Spleen (tissue), 11 donors: ENCODE data around the gene FUOM. TPM values are rescaled to one million over a fixed set of nuclear protein-coding genes. Genes with fewer than 3 reads are reported as not detected.

Experiments used
- DNase-seq: peaks from one replicate; pipeline ENCODE4 v3.0.0-alpha.2; 2020
- H3K27ac ChIP-seq, 8 donors: fragments of 200-600 bp; sonication (generic) in 7 of 8; 1 replicate in 4 of 8; 2 replicates in 4 of 8; pipeline versions ENCODE4 v1.5.0 to v1.8.0; 2016 to 2021; ENCODE audit warnings: inconsistent platforms in 4 of 8, mild to moderate bottlenecking in 4 of 8, moderate library complexity in 1 of 8
- H3K27me3 ChIP-seq, 7 donors: fragments of 200-600 bp; sonication (generic) in 6 of 7; replicated peaks in 1 of 7; 1 replicate in 4 of 7; 2 replicates in 3 of 7; pipeline versions ENCODE4 v1.5.0 to v1.8.0; 2016 to 2021; ENCODE audit warnings: inconsistent platforms in 3 of 7, mild to moderate bottlenecking in 1 of 7
- H3K36me3 ChIP-seq, 6 donors: fragments of 200-600 bp; sonication (generic) in 5 of 6; 1 replicate in 4 of 6; 2 replicates in 2 of 6; pipeline versions ENCODE4 v1.5.0 to v1.8.0; 2016 to 2021; ENCODE audit warnings: inconsistent platforms in 2 of 6
- H3K4me1 ChIP-seq, 6 donors: fragments of 200-600 bp; sonication (generic) in 5 of 6; 1 replicate in 3 of 6; 2 replicates in 3 of 6; pipeline versions ENCODE4 v1.5.0 to v1.8.0; 2016 to 2021; ENCODE audit warnings: inconsistent platforms in 3 of 6
- H3K4me3 ChIP-seq, 8 donors: fragments of 200-600 bp; sonication (generic) in 7 of 8; 1 replicate in 4 of 8; 2 replicates in 4 of 8; pipeline versions ENCODE4 v1.5.0 to v1.8.0; 2016 to 2021; ENCODE audit warnings: inconsistent platforms in 4 of 8, mild to moderate bottlenecking in 4 of 8, moderate library complexity in 2 of 8
- H3K9me3 ChIP-seq, 8 donors: fragments of 200-600 bp; sonication (generic) in 7 of 8; 1 replicate in 4 of 8; 2 replicates in 4 of 8; pipeline versions ENCODE4 v1.5.0 to v1.8.0; 2016 to 2021; ENCODE audit warnings: inconsistent platforms in 4 of 8
- CTCF ChIP-seq, 11 experiments: fragments of 200-600 bp in 7 of 11; fragments of 450-650 bp in 4 of 11; sonication (generic) in 4 of 11; IDR thresholded peaks in 8 of 11; conservative IDR thresholded peaks in 3 of 11; 1 replicate in 7 of 11; 2 replicates in 4 of 11; pipeline versions ENCODE4 v1.4.0 to v1.8.0; 2016 to 2021; ENCODE audit warnings: antibody characterized with exemption in 11 of 11, inconsistent platforms in 4 of 11, mild to moderate bottlenecking in 1 of 11
- POLR2A ChIP-seq, 3 donors: fragments of 450-650 bp; IDR thresholded peaks; one replicate each; pipeline ENCODE4 v1.5.1; 2017; ENCODE audit warnings: antibody characterized with exemption in 3 of 3, mild to moderate bottlenecking in 1 of 3
- POLR2AphosphoS5 ChIP-seq, 3 donors: sonication (generic); formaldehyde crosslinking; IDR thresholded peaks; one replicate each; pipeline ENCODE4 v1.5.1; 2017; ENCODE audit warnings: antibody characterized with exemption in 3 of 3
- WGBS, 5 donors: extraction: QIAGEN DNeasy Blood & Tissue Kit in 3 of 5; methylation state at CpG; one replicate each; pipeline versions ENCODE4 v1.1.5 to v1.1.7; 2013 to 2018; 5-methylcytosine and 5-hydroxymethylcytosine counted together
- intact Hi-C: fragments of 100-400 bp; cut with DNase I; formaldehyde crosslinking; loops from one replicate; pipeline ENCODE4 v1.15.0; 2023; ENCODE audit warnings: low total_unique reads
- polyA plus RNA-seq, 3 donors: library from polyadenylated mRNA; stranded (reverse); fragments of 200-250 nt; gene quantifications; one replicate each; pipeline ENCODE4 v1.2.1, GENCODE V29; 2013
- total RNA-seq, 7 donors: library from RNA; depleted of rRNA in 3 of 7; stranded (reverse); fragments of >200 nt in 3 of 7; fragmentation: NEBNext Ultra II Directional in 4 of 7; extraction: Animal tissue kit (Norgen Biotek cat#: 25700) in 4 of 7; gene quantifications; one replicate each; pipeline versions ENCODE4 v1.1.0 to v1.2.1, GENCODE V29; 2016 to 2021
- donor health status: healthy with polysubstance abuse.
- donor health status: DM: no; HTN: no; CAD: no; lungs with moderate emphysema.
- donor health status: DM: no; HTN: no; CAD: no.
- donor health status: Bipolar disorder and iron deficiency.
- donor health status: healthy.
- donor health status: DM: no; HTN: no; CAD: no.
- donor health status: DM: yes; HTN: yes; CAD: no.

Gene FUOM
- total and polyA plus RNA-seq, 10 donors: 25.3 to 79.6 (median 34.6) TPM

GRCh38 chr10:133391761-133392518, 34.1 kb upstream of the FUOM start:
- DNase-seq: no peak
- H3K4me3 ChIP-seq: no peak overlapping the region
- H3K36me3 ChIP-seq: peaks cover 0 to 20% (median 11%) of the 10 kb centered on the region in 6 donors
- no peaks in the 10 kb centered on the region for H3K27me3 ChIP-seq
- no peaks in the 10 kb centered on the region for H3K9me3 ChIP-seq
- H3K4me1 ChIP-seq: peaks cover 34 to 95% (median 77%) of the 10 kb centered on the region in 6 donors
- WGBS, 5 donors: 66 to 83% (median 74%) methylated on average over 10 to 12 of the region's 12 CpGs
- intact Hi-C loops: no loop called here
- TF ChIP-seq POLR2A (IDR thresholded peaks at IDR 0.05): no peak
- TF ChIP-seq POLR2AphosphoS5 (IDR thresholded peaks at IDR 0.05): peak in 1 of 3 donors; percentile 36
- TF ChIP-seq CTCF (IDR thresholded peaks at IDR 0.05 in 8 of 11, conservative IDR thresholded peaks at IDR 0.05 in 3 of 11): no peak
- peak overlapping the region in 6 of 8 donors; percentile 11 to 94 (median 88) for H3K27ac ChIP-seq

GRCh38 chr10:133391249-133391635, 33.4 kb upstream of the FUOM start:
- WGBS, 5 donors: 89 to 100% (median 93%) methylated on average over 4 to 12 of the region's 12 CpGs

GRCh38 chr10:133390597-133391248, 32.9 kb upstream of the FUOM start:
- Histone ChIP-seq H3K27me3 (no peaks in the 10 kb centered on the region), H3K9me3 (no peaks in the 10 kb centered on the region), H3K36me3 (peaks cover 0 to 7% (median under 1%) of the 10 kb centered on the region in 6 donors), H3K4me3 (peak overlapping the region in 1 of 8 donors; percentile 70), H3K4me1 (peaks cover 34 to 85% (median 74%) of the 10 kb centered on the region in 6 donors), H3K27ac (peak overlapping the region; percentile 26 to 94 (median 88))
- TF ChIP-seq POLR2A (IDR thresholded peaks at IDR 0.05): no peak
- no peak for TF ChIP-seq CTCF (IDR thresholded peaks at IDR 0.05 in 8 of 11, conservative IDR thresholded peaks at IDR 0.05 in 3 of 11)
- no peak for TF ChIP-seq POLR2AphosphoS5 (IDR thresholded peaks at IDR 0.05)
- 77 to 91% (median 86%) methylated on average over 19 of the region's 19 CpGs for WGBS, 5 donors
- DNase-seq: no peak
- intact Hi-C loops: no loop called here

More at GRCh38 chr10:133391249-133391635, 33.4 kb upstream of the FUOM start:
- Histone ChIP-seq H3K36me3 (peaks cover 0 to 13% (median 5%) of the 10 kb centered on the region in 6 donors), H3K27ac (peak overlapping the region in 7 of 8 donors; percentile 20 to 94 (median 88)), H3K4me3 (no peak overlapping the region), H3K4me1 (peaks cover 34 to 90% (median 77%) of the 10 kb centered on the region in 6 donors), H3K27me3 (no peaks in the 10 kb centered on the region), H3K9me3 (no peaks in the 10 kb centered on the region)
- TF ChIP-seq POLR2A (IDR thresholded peaks at IDR 0.05) (no peak), POLR2AphosphoS5 (IDR thresholded peaks at IDR 0.05) (peak in 1 of 3 donors; percentile 21)
- no peak for DNase-seq
- intact Hi-C loops: no loop called here

GRCh38 chr10:133388973-133389818, 31.4 kb upstream of the FUOM start:
- Histone ChIP-seq H3K36me3 (peaks cover 0 to 14% (median 3%) of the 10 kb centered on the region in 6 donors), H3K27me3 (no peaks in the 10 kb centered on the region), H3K4me3 (peak overlapping the region; percentile 20 to 70 (median 44)), H3K4me1 (peaks cover 24 to 70% (median 60%) of the 10 kb centered on the region in 6 donors), H3K27ac (peak overlapping the region; percentile 69 to 94 (median 88)), H3K9me3 (no peaks in the 10 kb centered on the region)
- intact Hi-C loops: no loop called here
- peak; percentile 91 for DNase-seq
- TF ChIP-seq POLR2AphosphoS5 (IDR thresholded peaks at IDR 0.05) (peak; percentile 59 to 77 (median 72)), POLR2A (IDR thresholded peaks at IDR 0.05) (peak in 1 of 3 donors; percentile 65), CTCF (IDR thresholded peaks at IDR 0.05 in 8 of 11, conservative IDR thresholded peaks at IDR 0.05 in 3 of 11) (peak in 6 of 11 experiments; percentile 10 to 49 (median 22))
- WGBS, 5 donors: 35 to 49% (median 38%) methylated on average over 39 of the region's 39 CpGs
